Bronchial epithelial cell (primary cell): Measurements from ENCODE around the gene DNAJC5. TPM values are rescaled to one million over a fixed set of nuclear protein-coding genes. Genes with fewer than 3 reads are reported as not detected.
"Not testable (repeated sequence)": the region's sequence is repeated elsewhere in the genome, so short reads cannot be mapped to it uniquely, and the experiment has no call there.

ENCODE experiments used
- DNase-seq: peaks from one replicate; pipeline ENCODE4 v3.0.0-alpha.2; 2010; ENCODE audit warnings: low read depth
- FAIRE-seq: peaks from 2 replicates; lab custom pipeline; 2011; peaks lifted over from hg19 to GRCh38; lab: Jason Lieb, UNC
- H3K27me3 ChIP-seq: 2 replicates; pipeline ENCODE4 v1.5.1; 2011; ENCODE audit warnings: low read length; ENCODE audit not compliant: control insufficient read depth, insufficient read depth
- H3K36me3 ChIP-seq: 2 replicates; pipeline ENCODE4 v1.5.1; 2011; ENCODE audit warnings: low read length; ENCODE audit not compliant: control insufficient read depth, insufficient read depth
- H3K4me3 ChIP-seq: 2 replicates; pipeline ENCODE4 v1.5.1; 2011; ENCODE audit warnings: mild to moderate bottlenecking, low read depth, low read length, control low read depth
- total RNA-seq: library from RNA; depleted of rRNA; stranded (reverse); fragments of >200 nt; gene quantifications from 2 replicates; pipeline ENCODE4 v1.2.1, GENCODE V29; 2014
- TF ChIP-seq, protein P1 (sequence below): IDR thresholded peaks from 2 replicates; pipeline ENCODE4 v1.5.1; 2011; ENCODE audit warnings: mild to moderate bottlenecking, moderate library complexity, low read length, control low read depth, inconsistent platforms; ENCODE audit not compliant: insufficient read depth, severe bottlenecking

Gene DNAJC5
- total RNA-seq, 1 donor from 2014 or later, result 121 TPM

DNA sequence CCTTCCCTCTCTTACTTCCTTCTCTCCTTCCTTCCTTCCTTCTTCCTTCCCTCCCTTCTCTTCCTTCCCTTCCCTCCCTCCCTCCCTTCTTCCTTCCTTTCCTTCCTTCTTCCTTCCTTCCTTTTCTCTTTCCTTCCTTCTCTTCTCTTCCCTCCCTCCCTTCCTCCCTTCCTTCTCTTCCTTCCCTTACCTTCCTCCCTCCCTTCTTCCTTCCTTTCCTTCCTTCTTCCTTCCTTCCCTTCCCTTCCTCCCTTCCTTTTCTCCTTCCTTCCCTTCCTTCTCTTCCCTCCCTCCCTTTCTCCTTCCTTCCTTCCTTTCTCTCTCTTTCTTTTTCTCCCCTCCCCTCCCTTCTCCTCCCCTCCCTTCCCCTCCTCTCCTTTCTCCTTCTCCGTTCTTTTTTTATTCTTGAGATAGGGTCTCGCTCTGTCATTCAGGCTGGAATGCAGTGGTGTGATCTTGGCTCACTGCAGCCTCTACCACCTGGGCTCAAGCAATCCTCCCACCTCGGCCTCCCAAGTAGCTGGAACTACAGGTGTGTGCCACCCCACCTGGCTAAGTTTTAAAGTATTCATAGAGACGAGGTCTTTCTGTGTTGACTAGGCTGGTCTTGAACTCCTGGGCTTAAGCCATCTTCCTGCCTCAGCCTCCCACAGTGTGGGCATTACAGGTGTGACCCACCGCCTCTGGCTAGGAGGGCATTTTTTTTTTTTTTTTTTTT, 75.9 kb downstream of the DNAJC5 start:
- Histone ChIP-seq H3K36me3 (peaks cover 7% of the 10 kb centered on the region), H3K4me3 (no peak overlapping the region), H3K27me3 (no peaks in the 10 kb centered on the region)
- DNase-seq, result no peak
- TF ChIP-seq, protein P1, sequence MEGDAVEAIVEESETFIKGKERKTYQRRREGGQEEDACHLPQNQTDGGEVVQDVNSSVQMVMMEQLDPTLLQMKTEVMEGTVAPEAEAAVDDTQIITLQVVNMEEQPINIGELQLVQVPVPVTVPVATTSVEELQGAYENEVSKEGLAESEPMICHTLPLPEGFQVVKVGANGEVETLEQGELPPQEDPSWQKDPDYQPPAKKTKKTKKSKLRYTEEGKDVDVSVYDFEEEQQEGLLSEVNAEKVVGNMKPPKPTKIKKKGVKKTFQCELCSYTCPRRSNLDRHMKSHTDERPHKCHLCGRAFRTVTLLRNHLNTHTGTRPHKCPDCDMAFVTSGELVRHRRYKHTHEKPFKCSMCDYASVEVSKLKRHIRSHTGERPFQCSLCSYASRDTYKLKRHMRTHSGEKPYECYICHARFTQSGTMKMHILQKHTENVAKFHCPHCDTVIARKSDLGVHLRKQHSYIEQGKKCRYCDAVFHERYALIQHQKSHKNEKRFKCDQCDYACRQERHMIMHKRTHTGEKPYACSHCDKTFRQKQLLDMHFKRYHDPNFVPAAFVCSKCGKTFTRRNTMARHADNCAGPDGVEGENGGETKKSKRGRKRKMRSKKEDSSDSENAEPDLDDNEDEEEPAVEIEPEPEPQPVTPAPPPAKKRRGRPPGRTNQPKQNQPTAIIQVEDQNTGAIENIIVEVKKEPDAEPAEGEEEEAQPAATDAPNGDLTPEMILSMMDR, result no peak
- FAIRE-seq, result no peak

GRCh38 chr20:63971960-63972311, 77.0 kb downstream of the DNAJC5 start:
- not testable (repeated sequence) for H3K4me3 ChIP-seq, FAIRE-seq, H3K36me3 ChIP-seq, DNase-seq, H3K27me3 ChIP-seq

GRCh38 chr20:63972312-63973159, 77.6 kb downstream of the DNAJC5 start:
- no peak for FAIRE-seq
- TF ChIP-seq, protein P1, result no peak
- no peak for DNase-seq
- no peak overlapping the region for H3K4me3 ChIP-seq
- H3K27me3 ChIP-seq, result no peaks in the 10 kb centered on the region
- H3K36me3 ChIP-seq, result peaks cover under 1% of the 10 kb centered on the region

DNA sequence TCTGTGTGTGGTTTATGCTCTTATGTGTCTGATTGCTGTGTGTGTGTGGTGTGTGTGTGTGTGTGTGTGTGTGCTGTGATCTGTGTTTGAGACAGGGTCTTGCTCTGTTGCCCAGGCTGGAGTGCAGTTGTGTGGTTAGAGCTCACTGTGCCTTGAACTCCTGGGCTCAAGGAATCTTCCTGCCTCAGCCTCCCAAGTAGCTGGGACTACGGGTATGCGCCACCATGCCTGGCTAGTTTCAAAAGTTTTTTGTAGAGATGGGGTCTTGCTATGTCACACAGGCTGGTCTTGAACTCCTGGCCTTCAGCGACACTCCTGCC, 78.2 kb downstream of the DNAJC5 start:
- TF ChIP-seq, protein P1, result no peak
- H3K27me3 ChIP-seq, result no peaks in the 10 kb centered on the region
- FAIRE-seq (no peak), DNase-seq (no peak)
- no peaks in the 10 kb centered on the region for H3K36me3 ChIP-seq
- H3K4me3 ChIP-seq, result no peak overlapping the region

- FAIRE-seq (no peak), DNase-seq (peak; percentile 57)
- Histone ChIP-seq H3K4me3 (peak overlapping the region; percentile 23), H3K27me3 (no peaks in the 10 kb centered on the region), H3K36me3 (no peaks in the 10 kb centered on the region)
- TF ChIP-seq, protein P1, result peak; percentile 93
These were observed 78.9 kb downstream of the DNAJC5 start for GRCh38 chr20:63973636-63974401.
